Measurements from ENCODE around the gene GP1BA.

Gene GP1BA

GRCh38 chr17:4969047-4969550 is 37.0 kb downstream of the GP1BA start:
- CTCF ChIA-PET = interaction anchor here (1.0 to 5.5 kb wide), 3 partner anchors 11 to 93 kb away, joined by 3 to 47 read pairs (median 9); partner anchors contain the start of gene CAMTA2
- TF ChIP-seq CTCF (IDR thresholded peaks at IDR 0.05; ENCODE audit: control extremely low read depth, extremely low read depth, low read depth, missing control alignments) = no peak
- DNase-seq (ENCODE audit: extremely low spot score) = no peak
- POLR2A ChIA-PET = interaction anchor here (0.6 kb wide), 1 partner anchor 44 kb away, joined by 3 read pairs; no protein-coding TSS in a partner anchor

GRCh38 chr17:4969551-4970173 is 37.6 kb downstream of the GP1BA start:
- ChIA-PET POLR2A (interaction anchor here (0.6 to 1.0 kb wide), 2 partner anchors 18 to 45 kb away, joined by 3 read pairs; no protein-coding TSS in a partner anchor), CTCF (interaction anchor here (1.0 to 5.5 kb wide), 8 partner anchors 10 to 92 kb away, joined by 3 to 47 read pairs (median 4); partner anchors contain the start of gene CAMTA2)
- DNase-seq (ENCODE audit: extremely low spot score) = no peak
- no peak for TF ChIP-seq CTCF (IDR thresholded peaks at IDR 0.05; ENCODE audit: control extremely low read depth, extremely low read depth, low read depth, missing control alignments)

GRCh38 chr17:4970273-4970672 is 38.2 kb downstream of the GP1BA start:
- ChIA-PET POLR2A (interaction anchor here (1.0 kb wide), 1 partner anchor 19 kb away, joined by 3 read pairs; no protein-coding TSS in a partner anchor), CTCF (interaction anchor here (1.2 to 5.5 kb wide), 9 partner anchors 10 to 92 kb away, joined by 3 to 47 read pairs (median 4); partner anchors contain the start of genes INCA1 and KIF1C)
- DNase-seq (ENCODE audit: extremely low spot score) = no peak
- TF ChIP-seq CTCF (IDR thresholded peaks at IDR 0.05; ENCODE audit: control extremely low read depth, extremely low read depth, low read depth, missing control alignments) = no peak

- POLR2A ChIA-PET = no interaction called here
- CTCF ChIA-PET = interaction anchor here (1.0 to 5.5 kb wide), 5 partner anchors 8 to 17 kb away, joined by 3 to 47 read pairs (median 6); no protein-coding TSS in a partner anchor
- no peak for DNase-seq (ENCODE audit: extremely low spot score)
- no peak for TF ChIP-seq CTCF (IDR thresholded peaks at IDR 0.05; ENCODE audit: control extremely low read depth, extremely low read depth, low read depth, missing control alignments)
Observed at GRCh38 chr17:4971826-4972225, 39.7 kb downstream of the GP1BA start.

- no peak for TF ChIP-seq CTCF (IDR thresholded peaks at IDR 0.05; ENCODE audit: control extremely low read depth, extremely low read depth, low read depth, missing control alignments)
- ChIA-PET POLR2A (no interaction called here), CTCF (interaction anchor here (1.1 to 5.5 kb wide), 3 partner anchors 8 to 16 kb away, joined by 3 to 47 read pairs (median 7); no protein-coding TSS in a partner anchor)
- DNase-seq (ENCODE audit: extremely low spot score) = no peak
Observed at GRCh38 chr17:4972322-4972721, 40.2 kb downstream of the GP1BA start.

- DNase-seq (ENCODE audit: extremely low spot score) = no peak
- no peak for TF ChIP-seq CTCF (IDR thresholded peaks at IDR 0.05; ENCODE audit: control extremely low read depth, extremely low read depth, low read depth, missing control alignments)
- ChIA-PET CTCF (interaction anchor here (1.1 kb wide), 1 partner anchor 9 kb away, joined by 3 read pairs; no protein-coding TSS in a partner anchor), POLR2A (interaction anchor here (0.6 kb wide), 2 partner anchors 45 to 50 kb away, joined by 3 read pairs; no protein-coding TSS in a partner anchor)
Observed at GRCh38 chr17:4972752-4973151, 40.7 kb downstream of the GP1BA start.
